GM12892 (cell line): ENCODE data around the gene TRMO.

ENCODE experiments used
- POLR2A ChIP-seq: IDR thresholded peaks from 2 replicates; pipeline ENCODE4 v1.6.1; 2011; ENCODE audit warnings: low read depth, low read length, control low read depth
- POLR2AphosphoS5 ChIP-seq: IDR thresholded peaks from 2 replicates; pipeline ENCODE4 v1.6.1; 2011; ENCODE audit warnings: low read depth, low read length, control low read depth
- TAF1 ChIP-seq: IDR thresholded peaks from 2 replicates; pipeline ENCODE4 v1.6.1; 2011; ENCODE audit warnings: low read depth, mild to moderate bottlenecking, control low read depth, low read length, borderline replicate concordance

- TF ChIP-seq TAF1: no peak
- TF ChIP-seq POLR2A: no peak
- no peak for TF ChIP-seq POLR2AphosphoS5
Observed at GRCh38 chr9:97910357-97910756, 11.9 kb downstream of the TRMO start.
